ENCODE data around the gene COX18. TPM values are rescaled to one million over a fixed set of nuclear protein-coding genes. Genes with fewer than 3 reads are reported as not detected.

The COX18 gene
- total RNA-seq, 1 experiment from 2014 or later = 26.9 TPM

DNA sequence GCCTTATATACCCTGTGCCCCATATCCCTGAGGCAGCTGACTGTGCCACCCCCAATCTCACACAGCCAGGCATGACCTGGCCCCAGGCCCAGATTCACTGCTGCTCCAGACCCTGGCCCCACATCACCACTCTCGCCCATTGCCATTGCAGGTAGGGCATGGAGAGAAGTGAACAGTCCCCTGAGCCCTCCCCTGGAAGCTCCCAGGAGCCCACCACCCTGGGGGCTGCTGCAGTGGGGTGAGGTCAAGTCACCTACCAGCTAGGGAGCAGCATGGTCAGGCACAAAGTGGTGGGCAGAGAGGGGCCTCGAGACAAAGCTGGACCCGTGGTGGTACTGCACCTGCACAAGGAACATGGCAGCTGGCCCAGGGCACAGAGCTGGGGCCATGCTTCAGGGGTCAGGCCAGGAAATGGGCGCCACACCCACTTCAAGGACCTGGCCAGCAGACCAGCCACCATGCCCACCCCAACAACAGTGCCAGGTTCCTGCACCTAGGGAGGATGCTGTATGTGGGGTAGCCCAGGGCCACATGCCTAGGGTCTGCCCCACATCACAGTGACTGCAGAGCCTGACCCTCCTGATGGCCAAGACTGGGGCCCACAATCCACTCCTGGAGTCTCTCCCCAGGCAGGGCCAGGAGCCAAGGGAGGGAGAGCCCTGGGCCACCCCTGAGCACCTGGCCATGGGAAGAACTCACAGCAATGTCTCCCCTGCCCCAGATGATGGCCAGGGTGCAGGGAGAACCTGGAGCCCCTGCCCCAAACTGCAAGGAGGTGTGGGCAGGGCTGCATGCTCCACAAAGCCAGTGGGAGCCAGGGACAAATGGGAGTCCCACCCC, 58.5 kb downstream of the COX18 start:
- peaks cover 4% of the 10 kb centered on the region; the same call in 1 of the 2 replicates for H3K9me3 Mint-ChIP-seq
- H3K27me3 Mint-ChIP-seq (ENCODE audit: low read depth) = no peaks in the 10 kb centered on the region; the same call in 1 of the 2 replicates
- no peak overlapping the region for H3K27ac Mint-ChIP-seq
- H3K4me3 Mint-ChIP-seq = no peak overlapping the region
- no peaks in the 10 kb centered on the region for H3K4me1 Mint-ChIP-seq
- POLR2A ChIA-PET = no interaction called here
- DNase-seq (ENCODE audit: low spot score) (no peak), ATAC-seq (no peak)
- TF ChIP-seq HMGA2 (CRISPR knock-in tag; IDR thresholded peaks at IDR 0.05) (no peak), KAT7 (CRISPR knock-in tag; IDR thresholded peaks at IDR 0.05; ENCODE audit: borderline replicate concordance) (no peak), EMX1 (CRISPR knock-in tag; IDR thresholded peaks at IDR 0.05) (no peak), CREB1 (CRISPR knock-in tag; IDR thresholded peaks at IDR 0.05) (no peak), NR1H2 (CRISPR knock-in tag; IDR thresholded peaks at IDR 0.05) (no peak), SP1 (CRISPR knock-in tag; conservative IDR thresholded peaks at IDR 0.05) (no peak), ZNF232 (CRISPR knock-in tag; IDR thresholded peaks at IDR 0.05) (no peak)
- TF ChIP-seq, protein P1, sequence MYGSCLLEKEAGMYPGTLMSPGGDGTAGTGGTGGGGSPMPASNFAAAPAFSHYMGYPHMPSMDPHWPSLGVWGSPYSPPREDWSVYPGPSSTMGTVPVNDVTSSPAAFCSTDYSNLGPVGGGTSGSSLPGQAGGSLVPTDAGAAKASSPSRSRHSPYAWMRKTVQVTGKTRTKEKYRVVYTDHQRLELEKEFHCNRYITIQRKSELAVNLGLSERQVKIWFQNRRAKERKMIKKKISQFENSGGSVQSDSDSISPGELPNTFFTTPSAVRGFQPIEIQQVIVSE (CRISPR knock-in tag; IDR thresholded peaks at IDR 0.05; ENCODE audit: borderline replicate concordance) = no peak
- TF ChIP-seq, protein P2, sequence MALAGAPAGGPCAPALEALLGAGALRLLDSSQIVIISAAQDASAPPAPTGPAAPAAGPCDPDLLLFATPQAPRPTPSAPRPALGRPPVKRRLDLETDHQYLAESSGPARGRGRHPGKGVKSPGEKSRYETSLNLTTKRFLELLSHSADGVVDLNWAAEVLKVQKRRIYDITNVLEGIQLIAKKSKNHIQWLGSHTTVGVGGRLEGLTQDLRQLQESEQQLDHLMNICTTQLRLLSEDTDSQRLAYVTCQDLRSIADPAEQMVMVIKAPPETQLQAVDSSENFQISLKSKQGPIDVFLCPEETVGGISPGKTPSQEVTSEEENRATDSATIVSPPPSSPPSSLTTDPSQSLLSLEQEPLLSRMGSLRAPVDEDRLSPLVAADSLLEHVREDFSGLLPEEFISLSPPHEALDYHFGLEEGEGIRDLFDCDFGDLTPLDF (CRISPR knock-in tag; IDR thresholded peaks at IDR 0.05) = no peak
- TF ChIP-seq, protein P3, sequence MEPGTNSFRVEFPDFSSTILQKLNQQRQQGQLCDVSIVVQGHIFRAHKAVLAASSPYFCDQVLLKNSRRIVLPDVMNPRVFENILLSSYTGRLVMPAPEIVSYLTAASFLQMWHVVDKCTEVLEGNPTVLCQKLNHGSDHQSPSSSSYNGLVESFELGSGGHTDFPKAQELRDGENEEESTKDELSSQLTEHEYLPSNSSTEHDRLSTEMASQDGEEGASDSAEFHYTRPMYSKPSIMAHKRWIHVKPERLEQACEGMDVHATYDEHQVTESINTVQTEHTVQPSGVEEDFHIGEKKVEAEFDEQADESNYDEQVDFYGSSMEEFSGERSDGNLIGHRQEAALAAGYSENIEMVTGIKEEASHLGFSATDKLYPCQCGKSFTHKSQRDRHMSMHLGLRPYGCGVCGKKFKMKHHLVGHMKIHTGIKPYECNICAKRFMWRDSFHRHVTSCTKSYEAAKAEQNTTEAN (CRISPR knock-in tag; IDR thresholded peaks at IDR 0.05) = no peak
- TF ChIP-seq, protein P4, sequence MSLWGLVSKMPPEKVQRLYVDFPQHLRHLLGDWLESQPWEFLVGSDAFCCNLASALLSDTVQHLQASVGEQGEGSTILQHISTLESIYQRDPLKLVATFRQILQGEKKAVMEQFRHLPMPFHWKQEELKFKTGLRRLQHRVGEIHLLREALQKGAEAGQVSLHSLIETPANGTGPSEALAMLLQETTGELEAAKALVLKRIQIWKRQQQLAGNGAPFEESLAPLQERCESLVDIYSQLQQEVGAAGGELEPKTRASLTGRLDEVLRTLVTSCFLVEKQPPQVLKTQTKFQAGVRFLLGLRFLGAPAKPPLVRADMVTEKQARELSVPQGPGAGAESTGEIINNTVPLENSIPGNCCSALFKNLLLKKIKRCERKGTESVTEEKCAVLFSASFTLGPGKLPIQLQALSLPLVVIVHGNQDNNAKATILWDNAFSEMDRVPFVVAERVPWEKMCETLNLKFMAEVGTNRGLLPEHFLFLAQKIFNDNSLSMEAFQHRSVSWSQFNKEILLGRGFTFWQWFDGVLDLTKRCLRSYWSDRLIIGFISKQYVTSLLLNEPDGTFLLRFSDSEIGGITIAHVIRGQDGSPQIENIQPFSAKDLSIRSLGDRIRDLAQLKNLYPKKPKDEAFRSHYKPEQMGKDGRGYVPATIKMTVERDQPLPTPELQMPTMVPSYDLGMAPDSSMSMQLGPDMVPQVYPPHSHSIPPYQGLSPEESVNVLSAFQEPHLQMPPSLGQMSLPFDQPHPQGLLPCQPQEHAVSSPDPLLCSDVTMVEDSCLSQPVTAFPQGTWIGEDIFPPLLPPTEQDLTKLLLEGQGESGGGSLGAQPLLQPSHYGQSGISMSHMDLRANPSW (CRISPR knock-in tag; conservative IDR thresholded peaks at IDR 0.05; ENCODE audit: low read depth) = no peak
- TF ChIP-seq, protein P5, sequence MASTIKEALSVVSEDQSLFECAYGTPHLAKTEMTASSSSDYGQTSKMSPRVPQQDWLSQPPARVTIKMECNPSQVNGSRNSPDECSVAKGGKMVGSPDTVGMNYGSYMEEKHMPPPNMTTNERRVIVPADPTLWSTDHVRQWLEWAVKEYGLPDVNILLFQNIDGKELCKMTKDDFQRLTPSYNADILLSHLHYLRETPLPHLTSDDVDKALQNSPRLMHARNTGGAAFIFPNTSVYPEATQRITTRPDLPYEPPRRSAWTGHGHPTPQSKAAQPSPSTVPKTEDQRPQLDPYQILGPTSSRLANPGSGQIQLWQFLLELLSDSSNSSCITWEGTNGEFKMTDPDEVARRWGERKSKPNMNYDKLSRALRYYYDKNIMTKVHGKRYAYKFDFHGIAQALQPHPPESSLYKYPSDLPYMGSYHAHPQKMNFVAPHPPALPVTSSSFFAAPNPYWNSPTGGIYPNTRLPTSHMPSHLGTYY (CRISPR knock-in tag; IDR thresholded peaks at IDR 0.05) = no peak
- TF ChIP-seq, protein P6, sequence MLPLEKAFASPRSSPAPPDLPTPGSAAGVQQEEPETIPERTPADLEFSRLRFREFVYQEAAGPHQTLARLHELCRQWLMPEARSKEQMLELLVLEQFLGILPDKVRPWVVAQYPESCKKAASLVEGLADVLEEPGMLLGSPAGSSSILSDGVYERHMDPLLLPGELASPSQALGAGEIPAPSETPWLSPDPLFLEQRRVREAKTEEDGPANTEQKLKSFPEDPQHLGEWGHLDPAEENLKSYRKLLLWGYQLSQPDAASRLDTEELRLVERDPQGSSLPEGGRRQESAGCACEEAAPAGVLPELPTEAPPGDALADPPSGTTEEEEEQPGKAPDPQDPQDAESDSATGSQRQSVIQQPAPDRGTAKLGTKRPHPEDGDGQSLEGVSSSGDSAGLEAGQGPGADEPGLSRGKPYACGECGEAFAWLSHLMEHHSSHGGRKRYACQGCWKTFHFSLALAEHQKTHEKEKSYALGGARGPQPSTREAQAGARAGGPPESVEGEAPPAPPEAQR (CRISPR knock-in tag; IDR thresholded peaks at IDR 0.05) = no peak
- no peaks in the 10 kb centered on the region for H3K36me3 Mint-ChIP-seq
- CTCF ChIA-PET = no interaction called here

DNA sequence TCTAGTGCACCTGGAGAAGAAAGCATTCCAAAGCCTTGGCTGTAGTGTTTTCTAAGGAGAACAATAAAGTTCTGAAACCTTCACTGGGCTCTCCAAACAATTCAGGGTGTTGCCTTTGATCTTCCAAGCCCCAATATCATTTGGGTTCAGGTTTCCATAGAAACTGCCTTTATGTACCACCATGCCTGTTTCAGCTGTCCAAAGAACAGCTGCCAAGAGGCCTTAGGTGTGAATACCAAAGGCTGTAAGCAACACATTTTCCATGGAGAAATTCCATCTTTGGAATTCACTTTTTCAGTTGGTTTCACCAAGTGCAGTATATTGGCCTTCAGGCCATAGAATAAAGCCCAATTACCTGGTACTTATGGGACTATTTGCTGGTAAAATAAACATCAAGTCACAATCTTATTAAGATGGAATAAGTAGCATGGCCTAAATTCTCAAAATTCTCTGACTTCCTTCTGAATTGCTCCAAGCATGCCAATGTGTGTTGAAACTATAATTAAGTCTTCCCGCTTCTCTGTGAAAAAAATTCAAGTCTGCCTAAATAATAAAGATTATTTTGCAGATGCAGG, 61.9 kb downstream of the COX18 start:
- CTCF ChIA-PET = interaction anchor here (0.7 kb wide), 1 partner anchor 681 kb away, joined by 3 read pairs; no protein-coding TSS in a partner anchor
- Mint-ChIP-seq H3K4me1 (no peaks in the 10 kb centered on the region), H3K36me3 (no peaks in the 10 kb centered on the region), H3K4me3 (no peak overlapping the region), H3K27me3 (ENCODE audit: low read depth) (no peaks in the 10 kb centered on the region; the same call in 1 of the 2 replicates), H3K9me3 (peaks cover 4% of the 10 kb centered on the region; the same call in 1 of the 2 replicates), H3K27ac (no peak overlapping the region)
- ATAC-seq = no peak
- DNase-seq (ENCODE audit: low spot score) = no peak
- POLR2A ChIA-PET = no interaction called here
- TF ChIP-seq ESRRA (CRISPR knock-in tag; IDR thresholded peaks at IDR 0.05; ENCODE audit: borderline replicate concordance) (no peak), GABPB1 (CRISPR knock-in tag; IDR thresholded peaks at IDR 0.05) (no peak), NFATC4 (CRISPR knock-in tag; IDR thresholded peaks at IDR 0.05) (no peak)
- TF ChIP-seq, protein P1 (CRISPR knock-in tag; IDR thresholded peaks at IDR 0.05; ENCODE audit: borderline replicate concordance) = no peak
- TF ChIP-seq, protein P5 (CRISPR knock-in tag; IDR thresholded peaks at IDR 0.05) = no peak
- TF ChIP-seq, protein P7, sequence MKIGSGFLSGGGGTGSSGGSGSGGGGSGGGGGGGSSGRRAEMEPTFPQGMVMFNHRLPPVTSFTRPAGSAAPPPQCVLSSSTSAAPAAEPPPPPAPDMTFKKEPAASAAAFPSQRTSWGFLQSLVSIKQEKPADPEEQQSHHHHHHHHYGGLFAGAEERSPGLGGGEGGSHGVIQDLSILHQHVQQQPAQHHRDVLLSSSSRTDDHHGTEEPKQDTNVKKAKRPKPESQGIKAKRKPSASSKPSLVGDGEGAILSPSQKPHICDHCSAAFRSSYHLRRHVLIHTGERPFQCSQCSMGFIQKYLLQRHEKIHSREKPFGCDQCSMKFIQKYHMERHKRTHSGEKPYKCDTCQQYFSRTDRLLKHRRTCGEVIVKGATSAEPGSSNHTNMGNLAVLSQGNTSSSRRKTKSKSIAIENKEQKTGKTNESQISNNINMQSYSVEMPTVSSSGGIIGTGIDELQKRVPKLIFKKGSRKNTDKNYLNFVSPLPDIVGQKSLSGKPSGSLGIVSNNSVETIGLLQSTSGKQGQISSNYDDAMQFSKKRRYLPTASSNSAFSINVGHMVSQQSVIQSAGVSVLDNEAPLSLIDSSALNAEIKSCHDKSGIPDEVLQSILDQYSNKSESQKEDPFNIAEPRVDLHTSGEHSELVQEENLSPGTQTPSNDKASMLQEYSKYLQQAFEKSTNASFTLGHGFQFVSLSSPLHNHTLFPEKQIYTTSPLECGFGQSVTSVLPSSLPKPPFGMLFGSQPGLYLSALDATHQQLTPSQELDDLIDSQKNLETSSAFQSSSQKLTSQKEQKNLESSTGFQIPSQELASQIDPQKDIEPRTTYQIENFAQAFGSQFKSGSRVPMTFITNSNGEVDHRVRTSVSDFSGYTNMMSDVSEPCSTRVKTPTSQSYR (CRISPR knock-in tag; IDR thresholded peaks at IDR 0.05) = no peak

Measured in WTC11 (cell line).